Midbrain (tissue), 1 donor: ENCODE measurements around the gene CMYA5.
"Not testable (repeated sequence)": the region's sequence is repeated elsewhere in the genome, so short reads cannot be mapped to it uniquely, and the experiment has no call there.

Experiments
- DNase-seq: peaks from one replicate; lab custom pipeline; 2025; lab: John Stamatoyannopoulos, UW

The CMYA5 gene

GRCh38 chr5:79746642-79747569, 57.3 kb downstream of the CMYA5 start:
- DNase-seq = peak; percentile 6

- DNase-seq = peak; percentile 10
These were observed 61.2 kb downstream of the CMYA5 start for GRCh38 chr5:79750611-79751510.

GRCh38 chr5:79753092-79753491, 63.5 kb downstream of the CMYA5 start:
- DNase-seq = no peak

GRCh38 chr5:79753877-79754645, 64.4 kb downstream of the CMYA5 start:
- no peak for DNase-seq

- no peak for DNase-seq
These were observed 65.4 kb downstream of the CMYA5 start for GRCh38 chr5:79754865-79755555.

GRCh38 chr5:79756076-79756475, 66.4 kb downstream of the CMYA5 start:
- DNase-seq = no peak

GRCh38 chr5:79759436-79759835, 69.8 kb downstream of the CMYA5 start:
- DNase-seq = no peak

- no peak for DNase-seq
These were observed 70.2 kb downstream of the CMYA5 start for GRCh38 chr5:79759848-79760247.

GRCh38 chr5:79762929-79763328, 73.3 kb downstream of the CMYA5 start:
- no peak for DNase-seq

- DNase-seq = not testable (repeated sequence)
These were observed 74.5 kb downstream of the CMYA5 start for GRCh38 chr5:79764147-79764546.

GRCh38 chr5:79771387-79771786, 81.8 kb downstream of the CMYA5 start:
- no peak for DNase-seq

GRCh38 chr5:79772651-79773050, 83.0 kb downstream of the CMYA5 start:
- DNase-seq = no peak

- DNase-seq = no peak
These were observed 84.0 kb downstream of the CMYA5 start for GRCh38 chr5:79773612-79774011.

- DNase-seq = no peak
These were observed 84.7 kb downstream of the CMYA5 start for GRCh38 chr5:79774171-79774854.

- DNase-seq = no peak
These were observed 85.2 kb downstream of the CMYA5 start for GRCh38 chr5:79774855-79775237.

GRCh38 chr5:79784741-79785140, 95.1 kb downstream of the CMYA5 start:
- not testable (repeated sequence) for DNase-seq

- no peak for DNase-seq
These were observed 96.3 kb downstream of the CMYA5 start for GRCh38 chr5:79785983-79786382.

GRCh38 chr5:79787448-79787847, 97.8 kb downstream of the CMYA5 start:
- DNase-seq = no peak

GRCh38 chr5:79791843-79792242, 102.2 kb downstream of the CMYA5 start:
- DNase-seq = no peak

- no peak for DNase-seq
These were observed 102.8 kb downstream of the CMYA5 start for GRCh38 chr5:79792463-79792862.

GRCh38 chr5:79793304-79793703, 103.7 kb downstream of the CMYA5 start:
- DNase-seq = no peak
